Medulla oblongata (tissue), 1 donor: ENCODE data around the gene GBP3.
"Not testable (repeated sequence)": the region's sequence is repeated elsewhere in the genome, so short reads cannot be mapped to it uniquely, and the experiment has no call there.

ENCODE experiments used
- DNase-seq: peaks from one replicate; pipeline ENCODE4 v3.0.0-alpha.2; 2015; ENCODE audit errors: extremely low spot score

Gene GBP3

DNA sequence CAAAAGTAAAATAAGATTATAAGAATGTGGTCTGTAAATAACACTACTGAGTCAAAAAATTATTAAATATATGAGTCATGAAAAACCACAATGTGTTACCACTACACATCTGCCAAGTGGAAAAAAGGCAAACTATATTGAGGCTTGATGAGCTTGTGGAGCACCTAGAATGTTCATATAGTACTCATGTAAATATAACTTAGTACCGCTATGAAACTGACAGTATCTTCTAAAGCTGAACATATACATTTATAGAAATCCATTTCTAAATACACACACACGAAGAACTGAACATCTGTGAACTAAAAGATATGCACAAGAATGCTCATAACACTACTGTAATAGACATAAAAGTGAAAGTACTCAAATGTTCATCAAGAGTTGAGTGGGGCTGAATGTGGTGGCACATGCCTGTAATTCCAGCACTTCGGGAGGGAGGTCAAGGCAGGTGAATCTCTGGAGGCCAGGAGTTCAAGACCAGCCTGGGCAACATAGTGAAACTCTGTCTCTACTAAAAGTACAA, 18.5 kb upstream of the GBP3 start:
- no peak for DNase-seq

DNA sequence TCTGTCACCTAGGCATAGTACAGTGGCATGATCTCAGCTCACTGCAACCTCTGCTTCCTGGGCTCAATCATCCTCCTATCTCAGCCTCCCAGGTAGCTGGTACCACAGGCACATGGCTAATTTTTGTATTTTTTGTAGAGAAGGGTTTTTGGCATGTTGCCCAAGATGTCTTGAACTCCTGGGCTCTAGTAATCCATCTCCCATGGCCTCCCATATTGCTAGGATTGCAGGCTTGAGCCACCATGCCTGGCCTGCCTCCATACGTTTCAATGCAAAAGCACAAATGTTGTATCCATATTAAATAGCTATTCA, 17.6 kb upstream of the GBP3 start:
- DNase-seq: no peak

DNA sequence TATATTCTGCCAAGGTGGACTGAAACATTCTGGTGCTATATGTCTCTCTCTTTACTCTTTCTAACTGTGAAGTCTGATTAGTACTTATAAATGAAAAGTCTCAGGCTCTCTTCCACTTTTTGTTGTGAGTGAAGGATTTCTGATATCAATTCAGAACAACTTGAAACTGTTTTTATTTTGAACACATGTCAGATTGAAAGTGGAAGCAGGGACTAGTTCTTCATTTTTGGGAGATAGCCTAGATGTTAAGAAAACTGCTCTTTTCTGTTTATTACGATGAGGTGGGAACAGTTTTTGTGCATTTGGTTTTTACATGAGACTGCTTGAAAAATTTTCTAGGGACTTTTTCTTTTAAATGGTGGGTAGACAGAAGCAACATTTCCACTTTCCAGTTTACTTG, 14.5 kb upstream of the GBP3 start:
- DNase-seq: peak; percentile 41

DNA sequence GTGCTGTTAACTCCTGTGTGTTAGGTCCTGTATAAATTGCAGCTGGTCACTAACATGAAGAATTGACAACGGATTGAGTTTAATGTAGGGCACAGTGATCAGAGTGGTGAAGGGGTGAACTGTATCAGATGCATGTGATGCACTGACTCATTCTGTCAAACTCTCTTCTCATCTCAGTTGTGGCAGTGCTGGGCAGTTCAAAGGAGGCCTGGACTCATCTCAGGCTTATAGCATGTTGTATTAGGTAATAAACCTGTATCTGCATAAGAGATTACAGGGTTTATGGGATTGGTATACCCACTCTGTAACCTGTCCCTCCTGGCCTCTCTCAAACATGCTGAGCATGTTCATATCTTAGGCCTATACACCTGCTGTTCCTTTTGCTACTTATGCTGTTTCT, 12.4 kb upstream of the GBP3 start:
- DNase-seq: no peak

DNA sequence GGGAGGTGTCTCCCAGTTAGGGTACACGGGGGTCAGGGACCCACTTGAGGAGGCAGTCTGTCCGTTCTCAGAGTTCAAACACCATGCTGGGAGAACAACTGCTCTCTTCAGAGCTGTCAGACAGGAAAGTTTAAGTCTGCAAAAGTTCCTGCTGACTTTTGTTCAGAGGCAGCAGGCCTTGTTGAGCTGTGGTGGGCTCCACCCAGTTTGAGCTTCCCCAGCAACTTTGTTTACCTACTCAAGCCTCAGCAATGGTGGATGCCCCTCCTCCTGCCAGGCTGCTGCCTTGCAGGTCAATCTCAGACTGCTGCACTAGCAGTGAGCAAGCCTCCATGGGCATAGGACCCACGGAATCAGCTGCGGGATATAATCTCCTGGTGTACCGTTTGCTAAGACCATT, 11.3 kb upstream of the GBP3 start:
- not testable (repeated sequence) for DNase-seq

DNA sequence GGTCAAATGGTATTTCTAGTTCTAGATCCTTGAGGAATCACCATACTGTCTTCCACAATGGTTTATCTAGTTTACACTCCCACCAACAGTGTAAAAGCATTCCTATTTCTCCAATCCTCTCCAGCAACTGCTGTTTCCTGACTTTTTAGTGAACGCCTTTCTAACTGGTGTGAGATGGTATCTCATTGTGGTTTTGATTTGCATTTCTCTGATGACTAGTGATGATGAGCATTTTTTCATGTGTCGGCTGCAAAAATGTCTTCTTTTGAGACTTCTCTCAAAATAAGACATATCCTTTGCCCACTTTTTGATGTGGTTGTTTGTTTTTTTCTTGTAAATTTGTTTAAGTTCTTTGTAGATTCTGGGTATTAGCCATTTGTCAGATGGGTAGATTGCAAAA, 6.4 kb upstream of the GBP3 start:
- not testable (repeated sequence) for DNase-seq

DNA sequence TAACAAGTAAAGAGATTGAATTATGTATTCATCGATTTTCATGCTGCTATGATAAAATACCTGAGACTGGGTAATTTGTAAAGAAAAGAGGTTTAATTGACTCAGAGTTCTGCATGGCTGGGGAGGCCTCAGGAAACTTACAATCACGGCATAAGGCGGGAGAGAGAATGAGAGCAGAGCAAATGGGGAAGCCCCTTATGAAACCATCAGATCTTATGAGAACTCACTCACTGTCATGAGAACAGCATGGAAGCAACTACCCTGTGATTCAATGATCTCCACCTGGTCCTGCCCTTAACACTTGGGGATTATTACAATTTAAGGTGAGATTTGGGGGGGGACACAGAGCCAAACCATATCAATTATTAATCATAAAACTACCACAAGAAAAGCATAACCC, 3.3 kb upstream of the GBP3 start:
- no peak for DNase-seq

DNA sequence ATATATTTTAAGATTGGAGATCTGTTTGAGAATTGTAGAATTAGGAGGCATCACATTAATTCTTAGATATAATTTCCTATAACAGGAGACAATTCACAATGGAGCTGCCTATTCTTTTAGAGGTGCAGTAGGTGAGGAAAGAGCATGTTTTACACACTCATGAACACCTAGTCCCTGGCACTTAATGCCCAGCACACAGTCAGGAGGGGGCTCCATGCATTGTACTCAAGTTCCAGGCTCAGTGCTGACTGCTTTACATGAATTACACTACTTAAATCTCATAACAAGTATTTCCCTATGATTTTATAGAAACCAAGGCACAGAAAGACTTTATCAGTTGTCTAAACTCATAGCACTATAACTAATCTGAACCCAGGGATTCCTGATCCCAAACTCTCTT, 360 bp upstream of the GBP3 start:
- no peak for DNase-seq

DNA sequence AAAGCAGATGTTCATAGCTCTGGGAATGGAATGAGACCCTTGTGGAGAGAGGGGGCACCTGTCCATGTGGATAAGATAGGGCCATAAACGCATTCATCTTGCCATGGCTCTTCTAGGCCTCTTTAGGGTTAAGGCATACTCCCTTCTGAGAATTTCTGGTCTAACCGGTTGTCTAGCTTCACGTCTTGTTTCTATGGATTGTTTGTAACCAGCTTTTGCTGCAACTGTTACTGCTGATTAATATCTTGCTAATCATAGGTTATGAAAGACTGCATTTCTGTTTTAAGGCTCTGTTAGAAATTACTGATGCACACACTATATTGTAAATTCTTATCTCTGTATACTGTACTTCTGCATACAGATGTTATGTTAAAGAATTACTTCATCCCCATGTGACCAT, 4.3 kb downstream of the GBP3 start:
- DNase-seq: not testable (repeated sequence)

DNA sequence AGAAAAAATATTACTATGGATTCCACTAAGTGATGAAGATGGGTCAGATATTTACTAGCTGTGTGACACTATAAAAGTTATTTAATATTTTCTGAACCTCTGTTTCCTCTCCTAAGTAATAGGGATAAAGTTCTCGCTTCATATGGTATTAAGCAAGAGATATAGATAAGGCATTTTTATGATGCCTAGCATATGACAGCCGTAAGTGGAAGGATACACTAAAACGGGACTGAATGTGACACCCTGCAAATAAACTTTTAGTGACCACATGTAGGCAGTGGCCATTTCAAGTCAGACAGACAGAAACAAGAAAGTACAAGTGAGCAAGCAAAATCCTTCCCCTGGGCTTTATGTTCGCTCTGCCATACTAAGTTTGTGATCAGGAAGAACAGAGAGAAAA, 14.2 kb downstream of the GBP3 start:
- DNase-seq: no peak

DNA sequence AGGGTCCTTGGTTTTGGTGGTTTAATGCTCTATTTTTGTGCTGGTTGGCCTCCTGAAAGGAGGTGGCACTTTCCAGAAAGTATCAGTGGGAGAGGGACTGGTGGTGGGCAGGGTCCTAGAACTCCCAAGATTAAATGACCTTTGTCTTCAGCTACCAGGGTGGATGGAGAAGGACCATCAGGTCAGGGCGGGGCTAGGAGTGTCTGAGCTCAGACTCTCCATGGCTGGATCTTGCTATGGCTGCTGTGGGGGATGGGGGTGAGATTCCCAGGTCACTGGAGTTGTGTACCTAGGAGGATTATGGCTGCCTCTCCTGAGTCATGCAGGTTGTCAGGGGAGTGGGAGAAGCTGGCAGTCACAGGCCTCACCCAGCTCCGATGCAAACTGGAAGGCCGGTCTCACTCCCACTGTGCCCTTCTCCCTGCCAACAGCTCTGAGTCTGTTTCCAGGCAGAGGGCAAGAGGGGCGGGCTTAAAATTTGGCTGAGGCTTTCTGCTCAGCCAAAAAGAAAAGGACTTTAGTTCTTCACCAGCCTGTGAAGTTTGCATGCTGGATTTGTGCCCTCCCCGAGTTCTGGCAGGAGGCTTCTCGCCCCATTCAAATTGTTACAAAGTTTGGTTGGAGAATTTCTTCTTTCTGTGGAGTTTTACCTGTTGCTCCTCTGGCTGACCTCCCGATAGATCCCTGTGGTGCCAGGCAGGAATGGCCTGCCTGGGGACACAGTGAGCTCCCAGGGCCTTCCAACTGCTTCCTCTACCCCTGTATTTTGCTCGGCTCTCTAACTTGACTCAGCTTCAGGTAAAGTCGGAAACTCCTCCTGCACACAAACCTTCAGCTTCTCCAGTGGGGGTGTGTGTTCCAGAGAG, 17.1 kb downstream of the GBP3 start:
- peak; percentile 78 for DNase-seq

DNA sequence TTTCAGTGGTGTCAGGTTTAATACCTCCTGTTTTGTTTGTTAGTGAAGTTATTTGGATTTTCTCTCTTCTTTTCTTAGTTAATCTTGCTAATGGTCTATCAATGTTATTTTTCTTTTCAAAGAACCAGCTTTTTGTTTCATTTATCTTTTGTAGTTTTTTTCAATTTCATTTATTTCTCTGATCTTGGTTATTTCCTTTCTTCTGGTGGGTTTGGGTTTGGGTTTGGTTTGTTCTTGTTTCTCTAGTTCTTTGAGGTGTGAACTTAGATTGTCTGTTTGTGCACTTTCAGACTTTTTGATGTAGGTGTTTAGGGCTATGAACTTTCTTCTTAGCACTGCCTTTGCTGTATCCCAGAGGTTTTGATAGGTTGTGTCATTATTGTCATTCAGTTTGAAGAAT, 20.5 kb downstream of the GBP3 start:
- DNase-seq: not testable (repeated sequence)

DNA sequence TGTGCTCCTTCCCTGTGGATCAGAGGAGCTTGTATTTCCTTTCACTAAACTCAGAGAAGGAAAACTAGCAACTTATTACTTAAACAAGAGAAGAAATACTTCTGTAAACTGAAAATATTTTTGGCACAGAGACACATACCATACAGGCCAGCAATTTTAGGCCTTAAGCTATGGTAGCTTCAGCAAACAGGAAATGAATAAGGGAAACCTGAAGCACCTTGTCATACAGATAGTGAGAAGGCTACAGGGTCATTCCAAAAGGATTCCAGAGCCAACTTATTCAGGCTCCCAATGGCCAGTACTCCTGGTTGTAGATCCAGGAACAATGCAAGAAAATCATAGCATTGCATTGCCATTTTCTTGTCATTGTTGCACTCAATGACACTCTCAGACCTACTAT, 21.2 kb downstream of the GBP3 start:
- no peak for DNase-seq

DNA sequence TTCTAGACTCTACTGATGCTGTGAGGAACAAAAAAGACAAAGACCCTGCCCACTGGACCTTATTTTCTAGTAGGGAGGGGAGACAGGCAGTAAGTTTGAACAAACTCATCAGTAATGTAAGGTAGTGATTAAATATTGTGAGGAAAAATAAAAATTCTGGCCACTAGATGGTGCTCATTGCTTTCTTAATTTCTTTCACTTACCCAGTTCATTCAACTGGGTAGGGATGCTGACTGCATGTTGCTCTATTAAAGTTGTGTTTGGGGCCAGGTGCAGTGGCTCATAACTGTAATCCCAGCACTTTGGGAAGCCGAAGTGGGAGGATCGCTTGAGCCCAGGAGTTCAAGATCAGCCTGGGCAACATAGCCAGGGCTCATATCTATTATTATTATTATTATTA, 23.9 kb downstream of the GBP3 start:
- DNase-seq: peak; percentile 93

DNA sequence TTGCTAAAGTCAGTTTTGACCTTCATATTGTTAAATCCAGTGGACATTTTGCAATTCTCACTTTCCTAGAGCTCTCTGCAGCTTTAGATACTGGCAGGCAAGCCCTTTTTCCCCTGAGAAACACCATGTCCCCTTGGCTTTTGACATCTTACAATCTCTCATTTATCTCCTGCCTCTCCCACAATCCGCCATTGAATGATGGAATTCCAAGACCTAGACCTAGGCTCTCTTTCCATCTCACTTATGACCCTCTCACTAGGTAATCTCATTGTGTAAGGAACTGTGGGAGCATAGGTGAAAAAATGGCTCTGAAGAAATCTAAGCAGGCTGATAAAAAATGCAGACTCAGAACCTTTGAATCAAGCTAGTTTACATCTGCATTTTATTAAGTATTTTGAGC, 32.2 kb downstream of the GBP3 start:
- no peak for DNase-seq

DNA sequence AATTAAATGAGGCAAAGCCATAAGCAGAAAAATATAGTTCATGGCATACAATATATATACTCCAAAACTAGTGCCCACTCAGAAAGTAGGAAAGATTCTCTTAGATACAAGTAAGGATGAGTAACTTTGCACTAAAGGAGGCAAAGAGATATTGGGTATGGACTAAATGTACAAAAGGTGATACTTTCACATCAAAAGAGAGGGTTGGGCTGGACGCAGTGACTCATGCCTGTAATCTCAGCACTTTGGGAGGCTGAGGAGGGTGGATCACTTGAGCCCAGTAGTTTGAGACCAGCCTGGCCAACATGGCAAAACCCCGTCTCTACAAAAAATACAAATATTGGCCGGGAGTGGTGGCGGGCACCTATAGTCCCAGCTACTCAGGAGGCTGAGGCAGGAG, 37.0 kb downstream of the GBP3 start:
- no peak for DNase-seq

DNA sequence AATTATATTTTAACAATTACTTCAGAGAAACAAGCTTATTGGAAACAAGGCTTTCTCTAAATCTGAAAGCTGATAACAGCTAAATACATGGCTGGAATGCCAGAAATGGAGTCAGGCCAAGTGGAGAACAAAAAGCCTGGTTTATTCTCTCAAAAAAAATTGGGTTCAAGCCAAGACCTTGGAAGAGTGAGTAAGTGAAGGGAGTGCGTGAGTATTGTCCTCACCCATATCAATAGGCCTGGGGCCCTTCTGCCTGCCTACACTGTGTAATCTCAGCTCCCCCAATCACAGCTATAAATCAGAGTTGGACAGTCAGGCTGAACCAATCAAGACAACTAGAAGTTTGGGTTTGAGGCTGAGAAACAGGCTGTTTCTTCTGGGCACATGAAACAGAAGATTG, 37.6 kb downstream of the GBP3 start:
- peak; percentile 85 for DNase-seq

DNA sequence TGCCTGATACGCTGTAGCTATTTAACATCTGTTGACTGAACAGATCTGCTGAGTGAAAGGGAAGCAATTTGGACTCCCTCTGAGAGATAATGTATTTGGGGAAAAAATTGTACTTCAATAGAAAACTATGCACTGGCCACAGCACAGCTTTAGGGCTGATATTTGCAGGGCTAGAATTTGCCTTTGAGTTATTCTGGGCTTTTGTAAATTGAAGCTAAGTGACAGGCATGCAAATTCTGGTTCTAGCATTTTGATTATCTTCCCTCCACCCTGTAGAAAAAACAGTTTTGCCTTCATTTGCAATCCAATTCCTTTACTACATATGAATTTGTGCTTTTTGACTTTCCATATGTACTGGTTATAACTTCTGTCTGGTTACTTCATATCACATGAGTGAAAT, 38.1 kb downstream of the GBP3 start:
- no peak for DNase-seq

DNA sequence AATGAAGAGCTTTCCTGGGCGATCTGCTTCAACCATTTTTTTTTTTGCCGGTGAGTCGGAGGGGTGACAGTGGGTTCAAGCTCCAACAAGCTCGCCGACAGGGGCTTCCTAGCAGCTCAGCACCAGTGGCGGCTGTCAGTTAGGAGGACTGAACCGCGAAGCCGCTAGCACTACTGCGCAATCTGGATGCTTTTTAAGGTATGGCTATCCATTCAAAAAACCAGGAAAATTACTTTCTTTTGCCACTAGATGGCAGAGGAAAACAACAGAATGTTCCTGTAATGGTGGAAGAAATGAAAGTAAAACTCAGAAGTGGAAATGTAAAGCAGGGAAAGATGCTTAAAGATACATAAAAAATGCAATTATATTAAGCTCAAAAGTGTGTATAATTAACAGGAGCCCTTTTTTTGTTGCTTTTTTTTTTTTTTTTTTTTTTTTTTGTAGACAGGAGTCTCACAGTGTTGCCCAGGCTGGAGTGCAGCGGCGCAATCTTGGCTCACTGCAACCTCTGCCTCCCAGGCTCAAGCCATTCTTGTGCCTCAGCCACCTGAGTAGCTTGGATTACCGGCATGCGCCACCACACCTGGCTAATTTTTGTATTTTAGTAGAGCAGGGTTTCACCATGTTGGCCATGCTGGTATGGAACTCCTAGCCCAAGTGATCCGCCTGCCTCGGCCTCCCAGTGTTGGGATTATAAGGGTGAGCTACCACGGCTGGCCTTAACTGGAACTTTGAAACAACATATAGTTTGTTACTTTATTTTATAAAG, 38.7 kb downstream of the GBP3 start:
- peak; percentile 85 for DNase-seq

DNA sequence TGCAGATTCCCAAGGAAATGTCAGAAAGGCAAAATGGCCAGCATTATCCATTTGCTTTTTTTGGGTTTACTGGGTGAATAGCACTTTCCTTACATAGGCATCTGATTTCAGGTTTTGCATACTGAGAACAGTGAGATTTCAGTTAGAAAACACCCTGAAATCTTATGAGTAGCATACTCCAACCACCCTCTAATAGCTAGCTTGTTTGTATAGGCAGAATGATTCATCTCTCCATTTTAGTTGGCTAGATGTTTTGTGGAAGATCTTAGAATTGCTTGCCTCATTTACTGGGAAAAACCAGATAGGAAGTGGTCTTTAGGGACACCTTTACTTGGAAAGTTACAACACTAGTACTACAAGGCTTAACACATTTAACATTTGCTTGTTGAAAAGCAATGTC, 40.6 kb downstream of the GBP3 start:
- no peak for DNase-seq

DNA sequence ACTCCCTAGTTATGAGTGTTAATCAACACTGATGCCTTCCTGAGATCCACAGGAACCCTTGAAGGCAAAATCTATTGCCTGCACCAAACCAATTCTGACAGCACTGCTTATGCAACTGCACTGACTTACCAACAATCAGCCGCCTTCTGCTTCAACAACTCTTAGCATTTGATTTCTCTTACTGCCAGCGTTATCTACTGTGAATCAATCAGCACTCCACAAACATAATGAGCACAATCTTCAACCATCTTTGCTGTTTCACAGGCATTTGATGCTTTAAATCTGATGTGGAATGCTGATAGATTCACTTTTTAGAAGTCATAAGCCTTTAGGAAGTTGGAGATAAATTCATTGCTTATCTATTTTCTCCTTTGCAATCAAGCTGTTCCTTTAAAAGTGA, 41.2 kb downstream of the GBP3 start:
- not testable (repeated sequence) for DNase-seq

DNA sequence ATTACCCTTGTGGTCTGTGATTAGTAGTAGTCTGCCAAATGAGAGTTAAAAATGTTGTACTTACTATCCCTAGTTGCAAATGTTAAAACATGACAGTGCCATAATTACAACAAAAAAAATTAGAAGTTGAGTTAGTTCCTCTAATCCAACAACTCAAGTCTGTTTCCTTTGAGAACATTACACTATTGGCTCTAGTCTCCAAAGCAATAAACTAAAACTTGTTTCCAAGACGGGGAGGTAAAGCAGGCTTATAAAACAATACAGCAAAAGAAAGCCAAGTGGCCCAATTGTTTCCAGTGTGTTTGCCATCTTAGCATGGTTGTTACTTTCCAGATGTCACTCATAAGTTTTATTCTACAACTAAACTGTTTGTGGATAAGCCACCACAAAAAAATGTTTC, 41.8 kb downstream of the GBP3 start:
- DNase-seq: no peak

DNA sequence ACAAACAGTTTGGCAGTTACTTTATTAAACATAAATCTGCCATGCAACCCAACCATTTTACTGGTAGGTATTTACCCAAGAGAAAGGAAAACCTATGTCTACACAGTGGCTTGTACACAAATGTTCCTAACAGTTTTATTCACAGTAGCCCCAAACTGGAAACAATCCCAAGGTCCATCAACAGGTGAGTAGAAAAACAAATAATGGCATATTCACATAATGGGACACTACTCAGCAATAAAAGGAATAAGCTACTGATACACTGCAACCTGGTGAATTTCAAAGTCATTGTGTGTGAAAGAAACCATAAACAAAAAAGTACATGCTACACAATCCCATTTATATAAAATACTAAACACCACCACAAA, 42.9 kb downstream of the GBP3 start:
- DNase-seq: no peak
